HCT116 (cell line): ENCODE results near the gene ANKRD63. TPM values are rescaled to one million over a fixed set of nuclear protein-coding genes. Genes with fewer than 3 reads are reported as not detected.

ENCODE experiments used
- ATAC-seq: fragments of 200-7000 bp; cut with Tn5 transposase; 2 replicates; pipeline ENCODE4 v1.9.1; 2020; ENCODE audit warnings: mild to moderate bottlenecking, moderate library complexity
- BruUV-seq: library from RNA; stranded (reverse); fragments of 400-500 nt; replicated peaks from 2 replicates; lab custom pipeline; 2021; lab: Mats Ljungman, UMichigan
- CTCF ChIA-PET: fragments of 300-600 bp; sonication (Branson Sonifier 250); formaldehyde crosslinking; loops from one replicate; lab custom pipeline; 2021; ENCODE audit warnings: antibody characterized with exemption; lab: Charles Lee
- POLR2A ChIA-PET: fragments of 300-600, 350-600 bp; sonication (Branson Sonifier 250); formaldehyde crosslinking; loops from one replicate; lab custom pipeline; 2021; ENCODE audit warnings: antibody characterized with exemption; lab: Charles Lee
- RAD21 ChIA-PET, 2 experiments: fragments of 300-600 bp; sonication (Branson Sonifier 250); formaldehyde crosslinking; loops; one replicate each; lab custom pipeline; 2023; ENCODE audit warnings: low total read pairs in 2 of 2; ENCODE audit not compliant: uncharacterized antibody in 2 of 2, unreplicated experiment in 2 of 2, low non-redundant PET in 1 of 2; lab: Charles Lee
- DNase-seq: peaks from one replicate; pipeline ENCODE4 v3.0.0-alpha.2; 2010; ENCODE audit warnings: low read depth, low spot score
- H2AFZ ChIP-seq: fragments of 200-600 bp; shearing (Covaris generic), sonication (generic); 2 replicates; pipeline ENCODE4 v1.6.1; 2017; ENCODE audit warnings: low read depth, mixed run types, mixed read lengths, antibody characterized with exemption, low read length; ENCODE audit not compliant: poor library complexity, severe bottlenecking
- H3K27ac ChIP-seq: 2 replicates; pipeline ENCODE4 v1.5.1; 2012; ENCODE audit warnings: low read depth, low read length
- H3K27me3 ChIP-seq: fragments of 200-600 bp; sonication (generic); 2 replicates; pipeline ENCODE4 v1.6.1; 2016; ENCODE audit warnings: mixed run types, low read length, mixed read lengths; ENCODE audit not compliant: insufficient read depth
- H3K36me3 ChIP-seq, 2 experiments: fragments of 200-500 bp in 1 of 2; fragments of 200-600 bp in 1 of 2; sonication (Bioruptor generic) in 1 of 2; sonication (generic) in 1 of 2; 2 replicates each; pipeline versions ENCODE4 v1.5.1 to v1.6.1; 2014 to 2016; ENCODE audit warnings: low read length in 2 of 2, inconsistent platforms in 1 of 2, mixed read lengths in 1 of 2, mixed run types in 1 of 2; ENCODE audit not compliant: insufficient read depth in 2 of 2, control insufficient read depth in 1 of 2
- H3K4me1 ChIP-seq, 2 experiments: fragments of 200-600 bp in 1 of 2; sonication (generic) in 1 of 2; 2 replicates each; pipeline versions ENCODE4 v1.5.1 to v1.6.1; 2012 to 2017; ENCODE audit warnings: low read length in 2 of 2, inconsistent platforms in 1 of 2, mild to moderate bottlenecking in 1 of 2, mixed read lengths in 1 of 2, mixed run types in 1 of 2, moderate library complexity in 1 of 2; ENCODE audit not compliant: insufficient read depth in 2 of 2, control insufficient read depth in 1 of 2
- H3K4me2 ChIP-seq: fragments of 200-600 bp; sonication (generic); 2 replicates; pipeline ENCODE4 v1.6.1; 2017; ENCODE audit warnings: mixed run types, low read length, mixed read lengths
- H3K4me3 ChIP-seq, 2 experiments: fragments of 200-600 bp in 1 of 2; sonication (generic) in 1 of 2; replicated peaks in 1 of 2; 2 replicates each; pipeline ENCODE4 v1.5.1; 2011 to 2016; ENCODE audit warnings: low read length in 2 of 2, control low read depth in 1 of 2, low read depth in 1 of 2, mild to moderate bottlenecking in 1 of 2, mixed read lengths in 1 of 2, mixed run types in 1 of 2
- H3K79me2 ChIP-seq: fragments of 200-600 bp; sonication (generic); 2 replicates; pipeline ENCODE4 v1.6.1; 2017; ENCODE audit warnings: mild to moderate bottlenecking, mixed run types, low read length, moderate library complexity, mixed read lengths; ENCODE audit not compliant: insufficient read depth
- H3K9ac ChIP-seq: fragments of 200-600 bp; sonication (generic); 2 replicates; pipeline ENCODE4 v1.6.1; 2016; ENCODE audit warnings: low read length, mixed read lengths
- H3K9me2 ChIP-seq: fragments of 200-600 bp; sonication (generic), shearing (Covaris generic); 2 replicates; pipeline ENCODE4 v1.6.1; 2017; ENCODE audit warnings: mixed run types, mild to moderate bottlenecking, moderate library complexity; ENCODE audit not compliant: insufficient read depth
- H3K9me3 ChIP-seq, 2 experiments: fragments of 200-500 bp in 1 of 2; fragments of 200-600 bp in 1 of 2; sonication (Bioruptor generic) in 1 of 2; sonication (generic) in 1 of 2; 2 replicates each; pipeline ENCODE4 v1.6.1; 2014 to 2017; ENCODE audit warnings: low read length in 2 of 2, mixed read lengths in 2 of 2, inconsistent platforms in 1 of 2, low read depth in 1 of 2, mild to moderate bottlenecking in 1 of 2, mixed run types in 1 of 2, moderate library complexity in 1 of 2; ENCODE audit not compliant: control insufficient read depth in 1 of 2, insufficient read depth in 1 of 2
- H4K20me1 ChIP-seq: fragments of 200-600 bp; sonication (generic), shearing (Covaris generic); 2 replicates; pipeline ENCODE4 v1.6.1; 2017; ENCODE audit warnings: mixed run types, mild to moderate bottlenecking, moderate library complexity; ENCODE audit not compliant: insufficient read depth
- CBX3 ChIP-seq: IDR thresholded peaks from 2 replicates; pipeline ENCODE4 v1.6.1; 2012; ENCODE audit warnings: low read depth
- EGR1 ChIP-seq: IDR thresholded peaks from 2 replicates; pipeline ENCODE4 v1.6.1; 2012; ENCODE audit warnings: low read depth
- POLR2A ChIP-seq: IDR thresholded peaks from 2 replicates; pipeline ENCODE4 v1.7.0; 2011; ENCODE audit warnings: borderline replicate concordance; ENCODE audit not compliant: insufficient read depth, insufficient read length; ENCODE audit errors: extremely low read depth
- POLR2AphosphoS5 ChIP-seq: IDR thresholded peaks from 2 replicates; pipeline ENCODE4 v1.6.1; 2011; ENCODE audit warnings: mild to moderate bottlenecking, low read depth, low read length, moderate library complexity
- RAD21 ChIP-seq: IDR thresholded peaks from 2 replicates; pipeline ENCODE4 v1.6.1; 2012; ENCODE audit warnings: low read depth, mild to moderate bottlenecking
- SP1 ChIP-seq: IDR thresholded peaks from 2 replicates; pipeline ENCODE4 v1.6.1; 2012; ENCODE audit warnings: low read depth
- YY1 ChIP-seq: IDR thresholded peaks from 2 replicates; pipeline ENCODE4 v1.6.1; 2011; ENCODE audit warnings: low read length, low read depth, moderate library complexity, mild to moderate bottlenecking; ENCODE audit not compliant: insufficient replicate concordance; ENCODE audit errors: extremely low read depth
- ZBTB33 ChIP-seq: IDR thresholded peaks from 2 replicates; pipeline ENCODE4 v1.6.1; 2011; ENCODE audit warnings: mild to moderate bottlenecking, low read length, moderate library complexity; ENCODE audit not compliant: insufficient replicate concordance; ENCODE audit errors: extremely low read depth
- ZFX ChIP-seq: fragments of 450-650 bp; IDR thresholded peaks from 2 replicates; pipeline ENCODE4 v1.6.1; 2017
- intact Hi-C: fragments of 100-400 bp; cut with micrococcal nuclease; formaldehyde crosslinking; loops from 2 replicates; pipeline ENCODE4 v1.10.0; 2022
- total RNA-seq: library from RNA; stranded (reverse); gene quantifications from one replicate; pipeline ENCODE4 v1.2.1, GENCODE V29; 2021; ENCODE audit not compliant: unreplicated experiment

ANKRD63 gene
- total RNA-seq, 1 experiment from 2014 or later, result 0.89 TPM

- Histone ChIP-seq H4K20me1 (no peaks in the 10 kb centered on the region), H3K36me3 (no peaks in the 10 kb centered on the region), H3K79me2 (no peaks in the 10 kb centered on the region), H2AFZ (no peak overlapping the region), H3K4me1 (peaks cover 4 to 18% of the 10 kb centered on the region in 2 experiments; a peak in 3 of 4 replicates), H3K27me3 (no peaks in the 10 kb centered on the region), H3K27ac (peak overlapping the region; percentile 39; the same call in 1 of the 2 replicates), H3K4me3 (peak overlapping the region; percentile 47 to 58), H3K4me2 (peak overlapping the region; percentile 70), H3K9ac (peak overlapping the region; percentile 46; the same call in 1 of the 2 replicates), H3K9me2 (no peaks in the 10 kb centered on the region), H3K9me3 (no peaks in the 10 kb centered on the region)
- ATAC-seq (peak; percentile 7), DNase-seq (no peak)
- RAD21 ChIA-PET, result no interaction called here
- CTCF ChIA-PET, result interaction anchor here (5.3 to 5.9 kb wide), 2 partner anchors 15 kb away, joined by 44 to 55 read pairs; partner anchors contain the start of gene CCDC9B
- TF ChIP-seq RAD21 (no peak), EGR1 (no peak)
- intact Hi-C loops, result no loop called here
- POLR2A ChIA-PET, result no interaction called here
- no TSS peak for BruUV-seq
These were observed 41.4 kb upstream of the ANKRD63 start for GRCh38 chr15:40323953-40324937.

- CTCF ChIA-PET, result interaction anchor here (0.6 to 5.3 kb wide), 9 partner anchors 12 to 106 kb away, joined by 3 to 44 read pairs (median 5); partner anchors contain the start of genes CCDC9B and PLCB2
- ATAC-seq (peak; percentile 92), DNase-seq (peak; percentile 81)
- BruUV-seq, result no TSS peak
- no peak within 1 kb of the TSS for H2AFZ ChIP-seq
- H4K20me1 ChIP-seq, result no peaks in the 10 kb centered on the region
- RAD21 ChIA-PET, result interaction anchor here in 1 of 2 experiments (1.0 to 1.4 kb wide), 2 partner anchors 15 to 44 kb away, joined by 3 read pairs; no protein-coding TSS in a partner anchor
- H3K27ac ChIP-seq, result peak within 1 kb of the TSS; percentile 39; the same call in 1 of the 2 replicates
- no peaks in the 10 kb centered on the region for H3K9me2 ChIP-seq
- H3K9me3 ChIP-seq, result no peaks in the 10 kb centered on the region
- H3K27me3 ChIP-seq, result no peaks in the 10 kb centered on the region
- no peaks in the 10 kb centered on the region for H3K36me3 ChIP-seq
- POLR2A ChIA-PET, result interaction anchor here (1.5 kb wide), 1 partner anchor 16 kb away, joined by 11 read pairs; the partner anchor contains the start of gene CCDC9B
- peak within 1 kb of the TSS; percentile 47 to 58 for H3K4me3 ChIP-seq
- H3K4me2 ChIP-seq, result peak within 1 kb of the TSS; percentile 72
- H3K79me2 ChIP-seq, result no peaks in the 10 kb centered on the region
- intact Hi-C loops, result no loop called here
- H3K4me1 ChIP-seq, result peaks cover 4 to 18% of the 10 kb centered on the region in 2 experiments; a peak in 3 of 4 replicates
- H3K9ac ChIP-seq, result peak within 1 kb of the TSS; percentile 46; the same call in 1 of the 2 replicates
- TF ChIP-seq SP1 (peak; percentile 90), YY1 (no peak), ZFX (peak; percentile 51), CBX3 (no peak), ZBTB33 (no peak), RAD21 (no peak), POLR2AphosphoS5 (no peak; the same call in 1 of the 2 replicates), POLR2A (no peak), EGR1 (no peak)
These were observed 40.5 kb upstream of the ANKRD63 start, which contains the start of gene INAFM2 for GRCh38 chr15:40323239-40323952. Gene INAFM2, plus strand, starts transcription at chr15:40323692. Its CDS starts 364 bp downstream, at chr15:40324056.
